GM21576 (cell line): ENCODE measurements around the gene ITPKC.

ENCODE experiments used
- ATAC-seq: cut with Tn5 transposase; IDR thresholded peaks from one replicate; pipeline ENCODE4 v1.9.1; 2021; ENCODE audit warnings: mild to moderate bottlenecking, moderate library complexity; ENCODE audit not compliant: unreplicated experiment

The ITPKC gene

DNA sequence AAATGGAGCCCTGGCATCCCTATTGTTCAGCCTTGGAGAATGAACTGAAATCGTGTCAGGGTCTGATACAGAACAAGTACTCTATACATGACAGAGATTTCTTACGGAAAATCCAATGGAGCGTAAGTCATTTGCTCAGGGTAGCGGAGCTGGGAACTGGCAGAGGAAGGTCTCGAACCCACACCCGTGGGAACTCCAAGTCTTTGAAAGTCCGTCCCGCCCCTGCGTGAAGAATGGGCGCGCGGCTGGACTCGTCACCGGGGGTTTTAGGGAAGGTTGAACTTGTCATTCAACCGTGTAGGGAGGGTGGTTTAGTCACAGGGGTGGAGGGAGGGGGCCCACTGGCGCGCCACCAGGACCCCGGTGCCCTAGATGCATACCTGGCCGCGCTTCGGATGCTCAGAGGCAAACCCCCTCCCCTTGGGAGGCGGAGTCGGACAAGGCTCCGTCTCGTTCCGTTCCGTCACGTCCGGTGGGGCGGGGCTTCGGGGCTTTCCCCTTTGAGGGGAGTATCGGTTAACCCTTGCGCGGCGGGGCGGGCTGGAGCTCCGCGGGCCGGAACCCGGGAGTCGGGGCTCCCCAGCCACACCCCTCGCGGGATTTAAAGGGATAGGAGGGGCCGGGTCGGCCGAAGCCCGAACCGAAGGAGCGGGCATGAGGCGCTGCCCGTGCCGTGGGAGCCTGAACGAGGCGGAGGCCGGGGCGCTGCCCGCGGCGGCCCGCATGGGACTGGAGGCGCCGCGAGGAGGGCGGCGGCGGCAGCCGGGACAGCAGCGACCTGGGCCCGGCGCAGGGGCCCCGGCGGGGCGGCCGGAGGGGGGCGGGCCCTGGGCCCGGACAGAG lies at the start of gene ITPKC, which contains the start of gene COQ8B:
Gene ITPKC (plus strand): TSS at position 631 of the 843 bp plus-strand sequence. CDS start 24 bp downstream, at position 655.
Gene COQ8B (minus strand): TSS at position 405 of the 843 bp plus-strand sequence. CDS start 2,254 bp downstream, outside the sequence.
- peak; percentile 67 for ATAC-seq

DNA sequence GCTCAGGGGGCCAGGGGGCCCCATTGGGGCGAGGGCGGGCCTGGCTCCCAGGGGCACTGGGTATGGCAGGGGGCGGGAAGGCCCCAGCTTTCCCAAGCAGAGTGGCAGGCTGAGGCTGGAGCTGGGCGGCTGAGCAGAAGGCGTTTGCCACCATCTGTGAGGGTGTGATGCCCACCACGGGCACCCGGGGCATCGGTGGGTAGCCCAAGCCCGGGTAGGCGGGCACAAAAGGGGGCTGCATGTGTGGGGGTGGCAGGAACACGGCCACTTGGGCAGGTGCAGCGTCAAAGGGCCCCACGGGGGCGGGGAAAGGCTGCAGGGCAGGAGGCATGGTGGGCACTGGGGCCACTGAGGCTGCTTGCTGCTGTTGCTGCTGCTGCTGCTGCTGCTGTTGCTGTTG lies 49.3 kb upstream of the ITPKC start:
- no peak for ATAC-seq

DNA sequence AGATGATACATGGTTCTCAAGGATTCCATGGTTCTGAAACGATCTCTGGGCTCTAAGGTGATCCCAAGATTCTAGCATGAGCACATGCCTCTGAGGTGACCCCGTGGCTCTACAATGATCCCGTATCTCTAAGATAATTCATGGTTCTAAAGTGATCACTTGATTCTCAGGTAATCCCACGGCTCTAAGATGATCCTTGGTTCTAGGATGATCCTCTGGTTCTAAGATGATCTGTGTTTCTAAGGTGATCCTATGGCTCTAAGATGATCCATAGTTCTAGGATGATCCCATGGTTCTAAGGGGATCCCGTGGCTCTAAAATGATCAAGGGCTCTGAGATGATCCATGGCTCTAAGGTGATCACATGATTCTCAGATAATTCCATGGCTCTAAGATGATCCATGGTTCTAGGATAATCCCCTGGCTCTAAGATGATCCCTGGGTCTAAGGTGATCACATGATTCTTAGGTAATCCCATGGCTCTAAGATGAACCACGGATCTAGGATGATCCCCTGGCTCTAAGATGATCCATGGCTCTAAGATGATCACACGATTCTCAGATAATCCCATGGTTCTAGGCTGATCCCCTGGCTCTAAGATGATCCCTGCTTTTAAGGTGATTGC lies 47.8 kb upstream of the ITPKC start:
- no peak for ATAC-seq

DNA sequence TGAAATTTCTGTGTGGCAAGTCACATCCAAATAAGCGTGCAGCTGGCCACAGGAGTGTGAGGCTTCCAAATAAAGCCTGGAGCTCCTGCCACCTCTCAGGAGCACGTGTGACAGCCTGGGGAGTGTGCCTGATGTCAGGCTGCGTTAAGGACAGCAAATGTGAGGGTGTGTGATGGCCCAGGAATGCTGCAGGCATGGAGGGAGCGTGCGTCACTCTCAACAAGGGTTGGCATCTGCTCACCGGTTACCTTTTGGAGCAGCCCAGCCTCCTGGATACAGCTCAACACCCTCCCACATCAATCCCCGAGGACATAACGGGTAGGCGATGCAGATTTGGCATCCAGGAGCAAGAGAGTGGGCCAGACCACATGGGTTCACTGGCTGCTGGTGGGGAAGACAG lies 45.5 kb upstream of the ITPKC start:
- no peak for ATAC-seq

DNA sequence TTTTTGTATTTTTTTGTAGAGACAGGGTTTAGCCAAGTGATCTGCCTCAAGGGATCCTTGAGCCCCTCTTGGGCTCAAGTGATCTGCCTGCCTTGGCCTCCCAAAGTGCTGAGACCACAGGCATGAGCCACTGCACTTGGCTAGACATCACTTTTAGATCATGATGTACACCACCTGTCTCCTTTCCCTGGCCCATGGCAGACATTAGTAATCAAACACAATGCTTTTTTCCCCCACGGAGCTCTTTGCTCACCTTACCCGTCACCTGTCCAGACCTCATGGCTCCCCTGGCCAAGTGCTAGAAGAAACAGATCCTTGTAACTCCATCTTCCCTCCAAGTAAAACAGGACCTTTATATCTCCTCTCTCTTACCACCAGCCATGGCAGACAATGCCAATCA lies 44.9 kb upstream of the ITPKC start:
- no peak for ATAC-seq

DNA sequence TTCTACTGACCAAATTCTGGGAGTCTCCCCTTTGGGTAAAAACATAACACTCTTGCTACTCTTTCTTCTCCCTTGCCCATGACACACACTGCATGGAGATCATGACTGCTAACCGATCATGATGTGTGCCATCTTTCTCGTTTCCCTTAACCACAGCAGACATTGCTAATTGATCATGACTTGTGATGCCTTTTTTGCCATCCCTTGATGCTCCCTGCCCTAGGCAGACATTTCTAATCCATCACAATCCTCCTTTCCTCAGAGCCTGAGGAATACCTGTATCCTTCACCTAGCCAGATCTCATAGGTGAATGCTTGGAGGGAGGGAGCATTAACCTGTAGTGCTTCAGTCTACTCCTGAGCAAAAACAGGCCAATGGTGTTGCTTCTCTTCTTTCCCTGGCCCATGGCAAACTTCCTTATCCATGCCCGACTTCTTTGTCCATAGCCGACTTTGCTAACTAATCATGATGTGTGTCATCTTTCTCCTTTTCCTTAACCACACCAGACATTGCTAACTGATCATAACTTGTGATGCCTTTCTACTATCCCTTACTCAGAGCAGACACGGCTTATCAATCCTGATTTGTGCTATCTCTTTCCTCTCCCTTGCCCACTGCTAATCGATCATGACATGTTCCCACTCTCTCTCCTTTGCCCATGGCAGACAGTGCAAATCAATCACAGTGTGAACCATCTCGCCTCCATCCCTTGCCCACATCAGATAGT lies 44.2 kb upstream of the ITPKC start:
- ATAC-seq = no peak

DNA sequence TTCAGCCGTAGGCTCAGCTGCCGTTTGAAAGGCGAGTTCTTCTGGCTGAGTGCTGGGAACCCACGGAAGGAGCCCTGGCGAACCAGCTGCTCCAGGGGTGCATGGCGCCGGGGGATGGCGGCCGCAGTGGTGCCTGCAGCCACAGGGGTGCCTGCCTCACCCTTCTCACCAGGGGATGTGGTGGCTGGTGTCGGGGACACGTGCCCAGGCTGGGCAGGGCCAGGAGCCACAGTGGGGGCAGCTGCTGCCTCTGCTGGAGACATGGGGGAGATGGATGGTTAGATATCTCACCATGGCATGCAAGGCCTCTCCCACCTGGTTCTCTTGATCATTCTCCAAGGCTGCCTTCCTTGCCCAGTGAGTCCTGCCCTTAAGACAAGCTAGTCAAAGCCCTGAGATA lies 43.5 kb upstream of the ITPKC start:
- ATAC-seq = no peak

DNA sequence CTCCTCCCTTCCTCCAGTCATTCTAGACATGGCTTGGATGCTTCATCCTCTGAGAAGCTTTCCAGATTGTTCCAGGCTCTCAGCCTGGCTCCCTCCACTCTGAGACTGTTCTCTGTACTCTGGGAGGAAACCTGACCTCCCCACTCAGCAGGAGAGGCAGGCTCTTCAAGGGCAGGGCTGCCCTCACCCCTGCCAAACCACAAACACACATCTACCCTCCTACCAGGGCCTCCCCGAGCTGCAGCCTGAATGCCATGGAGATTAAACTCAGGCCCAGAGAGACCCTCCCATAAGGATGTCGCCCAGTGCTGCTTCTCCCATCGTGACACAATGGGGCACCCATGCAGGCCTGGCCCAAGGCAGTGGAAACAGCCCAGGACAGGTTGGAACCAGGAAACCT lies 42.6 kb upstream of the ITPKC start:
- no peak for ATAC-seq

DNA sequence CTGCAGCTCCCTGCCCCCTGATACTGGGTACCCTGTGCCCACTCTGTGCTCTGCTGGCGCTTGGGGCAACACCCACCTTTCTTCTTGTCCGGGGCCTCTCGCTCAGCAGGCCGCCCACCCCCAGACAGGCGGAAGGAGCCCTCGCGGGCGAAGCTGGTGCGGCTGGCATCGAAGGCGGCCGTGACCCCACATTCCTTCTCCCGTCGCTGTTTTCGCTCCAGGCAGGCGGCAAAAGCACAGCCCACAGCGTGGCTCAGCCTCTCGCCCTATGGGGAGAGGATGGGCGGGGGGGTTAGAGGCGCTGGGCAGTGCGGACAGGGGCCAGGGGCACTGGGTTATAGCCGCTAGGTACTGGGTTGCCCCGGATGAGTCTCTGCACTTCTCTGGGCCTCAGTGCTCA lies 39.8 kb upstream of the ITPKC start:
- no peak for ATAC-seq

DNA sequence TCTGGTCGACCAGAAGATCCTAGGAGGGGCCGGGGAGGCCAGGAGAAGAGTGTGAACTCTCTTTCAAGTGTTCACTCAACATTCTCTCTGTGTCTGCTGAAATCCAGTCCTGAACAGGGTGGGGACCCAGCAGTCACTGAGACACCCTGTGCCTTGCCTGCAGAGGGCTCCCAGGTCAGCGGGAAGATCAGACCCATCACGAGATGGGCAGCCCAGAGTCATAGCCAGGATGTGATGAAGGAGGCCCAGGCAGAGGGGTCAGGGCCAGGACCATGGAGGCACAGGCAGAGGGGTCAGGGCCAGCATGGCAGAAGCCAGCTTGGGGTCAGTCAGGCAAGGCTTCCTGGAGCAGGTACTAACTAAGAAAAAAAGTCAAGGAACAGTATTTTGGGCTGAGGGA lies 35.9 kb upstream of the ITPKC start:
- no peak for ATAC-seq

DNA sequence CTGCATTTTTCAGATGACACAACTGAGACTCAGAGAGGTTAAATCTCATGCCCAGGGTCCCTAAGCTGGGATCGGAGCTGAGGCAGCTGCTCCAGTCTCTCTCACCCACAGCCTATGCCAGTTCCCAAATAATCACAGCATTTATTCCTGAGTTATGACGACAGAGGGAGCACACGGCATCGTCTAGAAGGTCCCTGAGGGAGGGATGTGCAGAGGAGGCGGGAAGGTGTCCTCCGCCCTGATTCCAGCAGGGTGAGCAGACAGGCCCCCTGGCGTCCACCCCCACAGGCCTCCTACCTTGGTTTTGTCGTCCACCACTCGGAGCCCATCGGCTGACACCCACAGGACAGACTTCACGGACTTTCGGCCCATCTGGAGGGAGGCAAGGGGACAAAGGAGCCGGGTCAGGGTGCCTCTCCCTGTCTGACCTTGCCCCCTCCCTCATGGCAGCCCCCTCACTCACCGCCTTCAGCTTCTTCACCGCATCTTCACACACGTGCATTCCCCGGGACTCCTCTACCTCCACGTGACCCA lies 34.4 kb upstream of the ITPKC start:
- no peak for ATAC-seq

DNA sequence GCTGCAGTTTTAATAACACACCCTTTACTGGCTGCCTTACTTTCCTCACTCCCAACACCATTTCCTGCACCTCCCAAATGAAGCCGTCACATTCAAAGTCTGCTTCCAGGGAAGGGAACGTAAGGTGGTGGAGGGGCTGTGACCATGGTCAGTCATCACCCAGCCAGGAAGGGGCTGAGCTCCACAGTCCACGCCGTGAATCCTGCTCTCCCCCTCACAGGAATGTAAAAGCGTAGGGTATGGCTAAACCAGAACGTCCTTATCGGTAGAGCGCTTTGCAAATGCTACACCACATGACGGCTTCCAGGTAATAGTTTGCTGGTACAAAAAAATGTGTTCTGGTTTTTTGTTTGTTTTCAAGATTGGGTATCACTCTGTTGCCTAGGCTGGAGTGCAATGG lies 33.5 kb upstream of the ITPKC start:
- no peak for ATAC-seq

DNA sequence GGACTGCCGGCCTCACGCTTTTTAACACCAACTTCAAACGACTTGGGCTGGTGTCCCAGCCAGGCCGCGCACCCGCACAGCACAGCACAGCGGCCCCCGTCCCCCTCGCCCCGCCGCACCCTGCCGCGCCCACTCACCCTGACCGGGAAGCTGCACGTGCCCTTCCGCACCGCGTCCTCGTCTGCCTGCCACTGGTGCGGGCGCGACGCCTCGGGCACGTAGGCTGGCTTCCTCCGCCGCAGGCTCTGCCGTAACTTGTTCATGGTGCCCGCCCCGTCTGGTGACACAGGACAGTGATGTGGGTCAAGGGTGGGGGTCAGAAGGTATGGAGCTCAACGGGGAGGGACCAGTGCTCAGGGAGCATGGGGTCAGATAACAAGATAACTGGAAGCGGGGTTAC lies 32.6 kb upstream of the ITPKC start:
- no peak for ATAC-seq

DNA sequence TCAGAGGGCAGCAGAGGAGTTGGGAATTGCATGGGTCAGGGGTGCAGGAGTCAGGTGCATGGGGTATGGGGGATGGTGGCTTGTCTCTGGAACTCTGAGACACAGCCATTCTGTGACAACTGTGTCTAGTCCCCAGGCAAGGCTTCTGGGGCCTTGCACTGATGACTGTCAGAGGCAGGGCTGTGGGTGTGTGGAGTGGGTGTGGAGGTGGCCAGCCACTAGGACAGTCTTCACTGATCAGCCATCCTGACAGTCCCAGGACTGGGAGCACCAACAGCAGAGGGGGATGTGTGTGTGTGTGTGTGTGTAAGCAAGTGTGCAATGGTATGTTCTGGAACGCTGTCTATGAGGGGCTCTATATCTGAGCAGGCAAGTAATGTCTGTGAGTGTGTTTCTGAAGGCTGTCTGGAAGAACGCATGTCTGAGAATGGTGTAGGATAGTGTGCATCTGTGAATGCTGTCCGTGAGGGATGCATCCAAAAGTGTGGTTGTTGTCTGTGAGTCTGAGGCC lies 31.8 kb upstream of the ITPKC start:
- ATAC-seq = no peak

DNA sequence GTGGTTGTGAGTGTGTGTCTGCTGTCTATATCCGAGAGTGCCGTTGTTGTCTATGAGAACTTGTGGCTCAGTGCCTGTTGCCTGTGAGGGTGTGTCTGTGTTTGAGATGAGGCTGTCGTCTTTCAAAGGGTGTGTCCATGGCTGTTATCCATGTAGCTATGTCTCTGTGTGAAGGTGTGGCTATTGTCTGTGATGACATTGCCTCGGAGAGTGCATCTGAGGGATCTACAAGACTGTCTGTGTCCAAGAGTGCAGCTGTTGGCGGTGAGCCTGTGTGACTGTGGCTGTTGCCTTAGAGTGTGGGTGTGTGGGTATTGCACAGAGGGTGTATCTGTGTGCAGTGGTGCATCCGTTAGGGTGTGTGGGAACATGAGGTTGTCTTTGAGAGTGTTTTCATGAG lies 31.3 kb upstream of the ITPKC start:
- no peak for ATAC-seq

DNA sequence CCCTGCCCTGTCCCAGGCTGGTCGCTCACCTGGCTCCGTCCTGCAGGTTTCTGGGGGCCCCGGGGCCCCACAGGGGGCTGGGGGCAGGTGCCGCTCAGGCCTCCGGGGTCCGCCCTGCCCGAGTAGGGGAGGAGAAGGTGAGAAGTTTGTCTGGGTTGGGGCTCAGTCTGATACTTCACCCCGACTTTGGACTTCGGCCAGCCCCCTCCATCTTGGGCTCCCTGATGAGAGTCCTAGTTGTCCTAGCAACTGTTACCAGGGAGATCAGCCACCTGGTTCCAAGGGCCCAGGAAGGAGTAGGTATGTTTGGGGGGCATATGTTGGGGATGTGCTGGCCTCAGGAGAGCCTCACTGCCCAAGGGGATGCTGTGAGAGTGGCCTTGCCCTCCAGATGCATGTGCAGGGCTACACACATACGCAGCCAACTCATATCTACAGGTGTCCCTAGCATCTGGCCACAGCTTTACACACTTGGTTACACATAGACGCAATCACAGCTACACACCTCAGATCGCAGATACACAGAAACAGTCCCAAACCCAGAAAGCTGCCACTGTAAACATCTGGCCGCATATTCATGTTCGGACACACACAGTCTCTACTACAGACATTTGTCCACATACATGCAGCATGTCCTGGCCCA lies 29.9 kb upstream of the ITPKC start:
- ATAC-seq = no peak

DNA sequence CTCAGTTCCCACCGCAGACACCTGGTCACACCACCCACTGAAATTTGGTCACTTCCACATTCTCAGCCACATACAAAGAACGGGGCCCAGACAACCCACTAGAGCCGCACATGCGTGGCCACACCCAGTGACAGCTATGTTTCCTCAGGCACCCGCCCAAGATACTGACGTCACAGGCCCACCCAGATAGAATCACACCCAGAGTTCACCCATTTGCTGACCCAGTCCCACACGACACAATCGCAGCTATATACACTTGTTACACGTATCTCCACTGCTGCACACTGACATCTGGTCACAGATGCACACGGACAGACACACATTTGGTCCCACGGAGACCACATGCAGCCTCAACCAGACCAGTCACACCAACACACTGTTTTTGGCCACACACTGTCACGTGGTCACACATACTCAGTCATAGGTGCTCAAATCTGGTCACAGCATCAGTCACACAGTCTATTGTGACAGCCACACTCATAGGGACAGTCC lies 29.3 kb upstream of the ITPKC start:
- ATAC-seq = no peak

DNA sequence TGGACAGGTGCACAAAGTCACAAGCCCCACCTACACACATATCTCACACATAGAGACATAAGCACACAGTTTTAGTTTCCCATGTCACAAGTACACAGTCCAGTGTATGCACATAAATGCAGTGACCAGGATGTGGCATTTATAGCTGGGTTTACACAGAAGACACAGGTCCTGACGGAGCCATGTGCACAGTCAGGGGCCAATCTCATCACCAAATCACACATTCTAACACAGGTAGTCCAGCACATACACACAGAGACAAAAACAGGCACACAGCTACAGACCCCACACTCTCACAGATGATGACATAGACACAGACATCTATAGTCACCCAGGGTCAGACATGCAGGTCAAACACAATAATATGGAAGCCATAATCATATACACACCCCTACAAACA lies 28.6 kb upstream of the ITPKC start:
- no peak for ATAC-seq

DNA sequence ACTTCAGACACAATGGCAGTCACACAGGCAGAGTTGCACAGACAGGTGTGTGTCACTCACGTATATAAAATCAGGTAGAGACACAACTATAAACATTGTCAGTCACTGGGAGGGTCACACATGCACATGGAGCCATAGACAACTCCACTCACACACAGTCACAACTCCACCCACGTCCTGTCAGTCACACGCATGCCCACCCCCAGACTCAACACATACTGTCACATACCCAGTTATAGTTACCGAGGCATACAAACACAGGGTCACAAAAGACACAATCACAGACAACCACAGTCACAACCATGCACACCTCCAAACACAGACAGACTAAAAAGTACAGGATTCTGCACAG lies 27.9 kb upstream of the ITPKC start:
- ATAC-seq = no peak

DNA sequence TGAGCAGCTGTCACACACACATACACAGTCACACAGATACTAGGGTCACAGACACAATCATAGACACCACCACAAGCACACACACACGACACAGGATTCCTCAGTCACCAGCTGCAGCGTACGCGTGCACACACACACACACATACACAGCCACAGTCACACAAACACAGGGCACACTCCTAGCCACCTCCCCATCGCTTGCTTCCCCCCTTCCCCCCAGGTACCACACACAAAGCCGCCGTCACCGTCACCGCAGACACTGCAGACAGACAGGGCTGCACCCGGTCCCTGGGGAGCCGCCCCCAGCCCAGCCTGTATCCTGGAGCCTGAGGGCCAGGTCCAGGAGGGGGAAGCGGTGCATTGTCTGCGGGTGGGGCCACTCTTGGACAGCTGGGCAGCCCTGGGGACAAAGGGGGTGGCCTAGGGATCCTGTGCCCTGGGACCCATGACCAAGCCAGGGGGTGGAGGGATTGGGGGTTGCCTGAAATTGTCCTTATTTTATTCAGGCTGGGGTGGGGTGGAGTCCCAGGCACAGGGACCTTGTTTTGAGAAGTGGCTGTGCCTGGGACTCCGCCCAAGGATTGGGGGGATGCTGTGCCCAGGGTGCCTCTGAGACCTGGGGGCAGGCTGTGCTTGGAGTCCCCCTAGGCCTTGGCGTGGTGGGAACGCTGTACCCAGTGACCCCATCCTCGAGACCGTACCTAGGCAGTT lies 27.4 kb upstream of the ITPKC start:
- ATAC-seq = no peak
